GM12864 (cell line): ENCODE data around the gene RBBP6.
A peak's percentile ranks its signal among the peaks of the same experiment; 100 is the strongest.
"Not testable (repeated sequence)": the region's sequence is repeated elsewhere in the genome, so short reads cannot be mapped to it uniquely, and the experiment has no call there.

Source experiments
- DNase-seq: peaks from one replicate; pipeline ENCODE4 v3.0.0-alpha.2; 2011; ENCODE audit warnings: low read depth
- H3K4me3 ChIP-seq: 2 replicates; pipeline ENCODE4 v1.5.1; 2011; ENCODE audit warnings: mild to moderate bottlenecking, low read depth, low read length, control low read depth
- TF ChIP-seq, protein P1 (sequence below): IDR thresholded peaks from 2 replicates; pipeline ENCODE4 v1.5.1; 2011; ENCODE audit warnings: low read depth, mild to moderate bottlenecking, moderate library complexity, low read length, control low read depth, inconsistent platforms; ENCODE audit errors: missing control alignments

RBBP6 gene, protein sequence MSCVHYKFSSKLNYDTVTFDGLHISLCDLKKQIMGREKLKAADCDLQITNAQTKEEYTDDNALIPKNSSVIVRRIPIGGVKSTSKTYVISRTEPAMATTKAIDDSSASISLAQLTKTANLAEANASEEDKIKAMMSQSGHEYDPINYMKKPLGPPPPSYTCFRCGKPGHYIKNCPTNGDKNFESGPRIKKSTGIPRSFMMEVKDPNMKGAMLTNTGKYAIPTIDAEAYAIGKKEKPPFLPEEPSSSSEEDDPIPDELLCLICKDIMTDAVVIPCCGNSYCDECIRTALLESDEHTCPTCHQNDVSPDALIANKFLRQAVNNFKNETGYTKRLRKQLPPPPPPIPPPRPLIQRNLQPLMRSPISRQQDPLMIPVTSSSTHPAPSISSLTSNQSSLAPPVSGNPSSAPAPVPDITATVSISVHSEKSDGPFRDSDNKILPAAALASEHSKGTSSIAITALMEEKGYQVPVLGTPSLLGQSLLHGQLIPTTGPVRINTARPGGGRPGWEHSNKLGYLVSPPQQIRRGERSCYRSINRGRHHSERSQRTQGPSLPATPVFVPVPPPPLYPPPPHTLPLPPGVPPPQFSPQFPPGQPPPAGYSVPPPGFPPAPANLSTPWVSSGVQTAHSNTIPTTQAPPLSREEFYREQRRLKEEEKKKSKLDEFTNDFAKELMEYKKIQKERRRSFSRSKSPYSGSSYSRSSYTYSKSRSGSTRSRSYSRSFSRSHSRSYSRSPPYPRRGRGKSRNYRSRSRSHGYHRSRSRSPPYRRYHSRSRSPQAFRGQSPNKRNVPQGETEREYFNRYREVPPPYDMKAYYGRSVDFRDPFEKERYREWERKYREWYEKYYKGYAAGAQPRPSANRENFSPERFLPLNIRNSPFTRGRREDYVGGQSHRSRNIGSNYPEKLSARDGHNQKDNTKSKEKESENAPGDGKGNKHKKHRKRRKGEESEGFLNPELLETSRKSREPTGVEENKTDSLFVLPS (N-terminal part only)

DNA sequence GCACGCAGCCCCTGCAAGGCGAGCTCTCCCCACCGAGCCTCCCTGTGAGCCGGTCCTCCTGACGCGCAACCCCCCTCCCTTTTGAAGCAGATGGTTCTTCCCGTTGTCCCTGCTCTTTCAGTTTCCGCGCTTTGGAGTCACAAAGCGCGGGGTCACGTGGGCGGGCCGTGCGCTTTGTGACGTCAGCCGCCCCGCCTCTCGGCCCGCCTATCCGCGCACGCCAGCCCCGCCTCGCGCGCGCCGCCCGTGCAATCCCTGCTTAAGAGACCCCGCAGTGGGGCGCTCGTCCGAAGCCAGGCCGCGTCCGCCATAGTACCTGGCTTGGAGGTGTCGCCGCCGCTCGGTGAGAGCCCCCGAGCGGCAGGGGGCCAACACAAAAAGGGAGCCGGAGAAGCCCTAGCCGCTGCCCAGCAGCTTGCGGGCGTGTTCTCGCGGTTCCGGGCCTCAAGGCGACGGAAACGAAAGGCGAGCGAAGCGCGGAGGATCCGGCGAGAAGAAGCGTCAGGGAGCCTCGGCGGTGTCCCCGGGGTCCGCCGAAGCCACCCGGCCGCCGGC lies at the start of gene RBBP6:
RBBP6 (plus strand) TSS at position 272 of the 555 bp plus-strand sequence. CDS start 1,061 bp downstream, outside the sequence.
- peak within 1 kb of the TSS; percentile 88 for H3K4me3 ChIP-seq
- peak; percentile 83 for DNase-seq
- TF ChIP-seq, protein P1, sequence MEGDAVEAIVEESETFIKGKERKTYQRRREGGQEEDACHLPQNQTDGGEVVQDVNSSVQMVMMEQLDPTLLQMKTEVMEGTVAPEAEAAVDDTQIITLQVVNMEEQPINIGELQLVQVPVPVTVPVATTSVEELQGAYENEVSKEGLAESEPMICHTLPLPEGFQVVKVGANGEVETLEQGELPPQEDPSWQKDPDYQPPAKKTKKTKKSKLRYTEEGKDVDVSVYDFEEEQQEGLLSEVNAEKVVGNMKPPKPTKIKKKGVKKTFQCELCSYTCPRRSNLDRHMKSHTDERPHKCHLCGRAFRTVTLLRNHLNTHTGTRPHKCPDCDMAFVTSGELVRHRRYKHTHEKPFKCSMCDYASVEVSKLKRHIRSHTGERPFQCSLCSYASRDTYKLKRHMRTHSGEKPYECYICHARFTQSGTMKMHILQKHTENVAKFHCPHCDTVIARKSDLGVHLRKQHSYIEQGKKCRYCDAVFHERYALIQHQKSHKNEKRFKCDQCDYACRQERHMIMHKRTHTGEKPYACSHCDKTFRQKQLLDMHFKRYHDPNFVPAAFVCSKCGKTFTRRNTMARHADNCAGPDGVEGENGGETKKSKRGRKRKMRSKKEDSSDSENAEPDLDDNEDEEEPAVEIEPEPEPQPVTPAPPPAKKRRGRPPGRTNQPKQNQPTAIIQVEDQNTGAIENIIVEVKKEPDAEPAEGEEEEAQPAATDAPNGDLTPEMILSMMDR: peak; percentile 25

DNA sequence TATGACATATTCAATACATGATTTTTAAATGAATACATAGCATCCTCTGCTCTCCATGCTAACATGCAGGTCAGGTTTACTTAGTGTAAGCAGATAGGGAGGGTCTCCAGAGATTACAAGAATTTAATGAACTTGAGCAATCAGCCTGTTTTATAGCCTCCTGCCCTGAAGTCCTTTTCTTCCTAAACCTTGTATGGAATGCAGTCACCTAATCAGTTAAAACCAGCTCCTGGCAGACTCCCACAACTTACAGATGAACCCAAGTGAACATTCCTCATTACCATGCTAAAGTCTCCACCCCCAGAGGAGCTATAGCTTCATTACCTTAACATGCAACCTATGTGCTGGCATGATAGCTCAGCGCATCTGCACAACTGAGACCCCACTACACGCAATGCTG lies 48.5 kb upstream of the RBBP6 start:
- DNase-seq: no peak
- H3K4me3 ChIP-seq: no peak overlapping the region
- TF ChIP-seq, protein P1: no peak

DNA sequence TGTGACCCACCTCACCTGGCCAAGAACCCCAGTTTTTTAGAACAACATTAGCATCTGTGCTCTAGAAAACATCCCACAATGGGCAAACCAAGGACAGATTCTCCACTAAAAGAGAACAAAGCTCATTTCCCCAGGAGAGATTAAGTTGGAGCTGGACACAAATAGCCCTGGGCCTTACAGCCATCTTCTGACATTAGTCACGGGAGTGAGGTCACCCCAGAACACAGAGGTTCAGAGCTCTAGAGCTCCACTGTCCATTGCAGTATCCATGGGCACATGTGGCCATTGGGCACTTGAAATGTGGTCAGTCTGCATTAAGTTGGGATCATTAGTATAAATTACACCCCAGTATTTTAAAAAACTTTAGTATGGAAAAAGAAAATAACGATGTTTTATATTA lies 47.6 kb upstream of the RBBP6 start:
- no peak for DNase-seq
- no peak overlapping the region for H3K4me3 ChIP-seq
- TF ChIP-seq, protein P1: no peak

DNA sequence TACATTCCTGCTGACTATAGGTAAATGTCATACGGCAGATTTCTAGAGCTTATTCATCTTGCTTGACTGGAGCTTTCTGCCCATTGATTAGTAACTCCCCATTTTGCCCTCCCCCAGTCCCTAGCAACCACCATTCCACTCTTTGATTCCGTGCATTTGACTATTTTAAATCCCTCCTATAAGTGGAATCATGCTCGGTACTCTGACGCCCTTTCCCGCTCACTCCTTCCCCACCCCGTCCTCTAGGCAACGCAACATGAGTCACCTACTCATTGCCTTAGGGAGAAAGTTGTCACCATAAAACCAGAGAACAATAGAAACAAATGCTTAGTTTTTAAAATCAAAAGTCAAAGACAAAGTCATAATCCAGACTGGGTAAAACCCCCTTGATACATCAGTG lies 45.5 kb upstream of the RBBP6 start:
- no peak overlapping the region for H3K4me3 ChIP-seq
- DNase-seq: no peak
- TF ChIP-seq, protein P1: no peak

DNA sequence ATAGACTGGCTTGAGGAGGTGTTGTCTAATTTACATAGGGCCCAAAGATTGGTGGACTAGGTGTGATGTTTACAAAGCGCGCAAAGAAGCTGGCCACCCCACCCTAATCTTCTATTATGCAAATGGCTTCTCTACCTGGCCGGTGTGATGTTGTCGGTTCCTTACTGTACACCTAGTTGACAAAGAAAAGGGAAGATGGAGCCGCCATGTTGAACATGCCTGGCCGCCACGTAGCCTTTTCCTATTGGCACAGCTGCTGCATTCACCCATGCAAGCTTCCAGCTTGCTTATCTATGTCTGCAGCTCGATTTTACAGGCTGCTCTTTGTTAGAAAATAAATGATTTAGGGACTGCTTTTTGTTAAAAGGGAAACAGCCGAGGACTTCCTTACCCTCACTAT lies 44.2 kb upstream of the RBBP6 start:
- not testable (repeated sequence) for DNase-seq, H3K4me3 ChIP-seq

DNA sequence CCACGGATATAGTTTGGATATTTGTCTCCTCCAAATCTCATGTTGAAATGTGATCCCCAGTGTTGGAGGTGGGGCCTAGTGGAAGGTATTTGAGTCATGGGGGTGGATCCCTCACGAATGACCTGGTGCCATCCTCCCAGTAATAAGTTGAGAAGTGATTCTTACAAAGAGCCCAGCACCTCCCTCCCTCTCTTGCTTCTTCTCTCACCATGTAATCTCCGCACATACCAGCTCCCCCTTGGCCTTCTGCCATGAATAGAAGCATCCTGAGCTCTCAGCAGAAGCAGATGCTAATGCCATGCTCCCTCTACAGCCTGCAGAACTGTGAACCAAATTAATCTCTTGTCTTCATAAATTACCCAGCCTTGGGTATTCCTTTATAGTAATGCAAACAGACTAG lies 41.9 kb upstream of the RBBP6 start:
- H3K4me3 ChIP-seq: no peak overlapping the region
- DNase-seq: no peak
- TF ChIP-seq, protein P1: no peak

DNA sequence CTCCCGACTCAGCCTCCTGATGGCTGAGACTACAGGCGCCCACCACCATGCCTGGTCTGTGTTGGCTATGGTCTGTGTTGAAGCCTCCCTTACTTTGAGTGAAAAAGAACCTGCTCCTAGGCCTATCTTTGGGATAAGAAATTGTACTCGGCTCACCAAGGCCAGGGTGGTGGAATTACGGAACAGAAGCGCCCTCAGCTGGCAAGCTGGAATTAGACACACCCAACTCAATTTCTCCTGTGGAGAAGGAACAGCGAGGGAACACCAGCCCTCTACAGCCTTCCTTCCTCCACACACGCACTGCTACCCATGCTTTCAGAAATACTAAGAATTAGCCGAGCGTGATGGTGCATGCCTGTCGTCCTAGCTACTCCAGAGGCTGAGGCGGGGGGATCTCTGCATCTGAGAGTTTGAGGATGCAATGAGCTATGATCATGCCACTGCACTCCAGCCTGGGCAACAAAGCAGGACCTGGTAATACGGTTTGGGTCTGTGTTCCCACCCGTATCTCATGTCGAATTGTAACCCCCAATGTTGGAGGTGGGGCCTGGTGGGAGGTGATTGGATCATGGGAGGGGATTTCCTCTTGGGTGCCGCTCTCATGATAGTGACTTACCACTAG lies 40.1 kb upstream of the RBBP6 start:
- DNase-seq: no peak
- TF ChIP-seq, protein P1: peak; percentile 65
- H3K4me3 ChIP-seq: no peak overlapping the region
